ENCODE results near the gene RAB4B.
"Not testable (repeated sequence)": the region's sequence is repeated elsewhere in the genome, so short reads cannot be mapped to it uniquely, and the experiment has no call there.

The RAB4B gene

DNA sequence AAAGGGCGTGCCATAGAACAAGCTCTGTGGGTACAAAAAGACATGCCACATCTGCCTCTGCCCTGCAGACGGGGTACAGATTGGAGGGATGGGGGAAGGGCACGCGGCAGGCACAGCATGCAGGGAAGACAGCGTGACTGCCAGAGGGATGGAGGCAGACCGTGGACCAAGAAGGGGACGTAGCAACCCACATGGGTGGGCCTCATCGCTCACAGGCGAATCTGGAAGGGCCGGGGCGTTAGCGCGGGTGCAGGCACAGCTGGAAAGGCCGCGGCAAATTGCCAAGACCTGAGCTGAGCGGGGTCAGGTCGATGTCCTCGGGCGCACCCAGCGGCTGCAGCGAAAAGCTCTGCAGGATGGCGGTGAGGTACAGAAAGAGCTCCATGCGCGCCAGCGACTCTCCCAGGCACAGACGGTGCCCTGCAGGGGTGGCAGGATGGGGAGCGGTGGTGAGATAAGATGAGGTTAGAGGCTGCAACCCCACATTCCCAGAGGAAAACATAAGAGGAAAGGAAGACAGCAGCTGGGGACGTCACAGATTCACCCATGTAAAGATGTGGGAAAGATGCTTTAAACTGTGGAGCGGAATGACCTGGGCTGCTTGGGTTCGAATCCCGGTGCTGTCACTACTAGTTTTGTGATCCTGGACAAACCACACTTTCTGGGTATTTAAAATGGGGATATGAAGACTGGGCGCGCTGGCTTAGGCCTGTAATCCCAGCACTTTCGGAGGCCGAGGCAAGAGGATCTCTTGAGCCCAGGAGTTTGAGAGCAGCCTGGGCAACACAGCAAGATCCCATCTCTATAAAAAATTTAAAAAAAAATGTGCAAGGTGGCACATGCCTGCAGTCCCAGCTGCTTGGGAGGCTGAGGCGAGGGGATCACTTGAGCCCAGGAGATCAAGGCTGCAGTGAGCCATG is 40.7 kb downstream of the RAB4B start:
- in situ Hi-C loops (cut with MboI; ENCODE audit: low sequenced_read_pairs): not testable (repeated sequence)

DNA sequence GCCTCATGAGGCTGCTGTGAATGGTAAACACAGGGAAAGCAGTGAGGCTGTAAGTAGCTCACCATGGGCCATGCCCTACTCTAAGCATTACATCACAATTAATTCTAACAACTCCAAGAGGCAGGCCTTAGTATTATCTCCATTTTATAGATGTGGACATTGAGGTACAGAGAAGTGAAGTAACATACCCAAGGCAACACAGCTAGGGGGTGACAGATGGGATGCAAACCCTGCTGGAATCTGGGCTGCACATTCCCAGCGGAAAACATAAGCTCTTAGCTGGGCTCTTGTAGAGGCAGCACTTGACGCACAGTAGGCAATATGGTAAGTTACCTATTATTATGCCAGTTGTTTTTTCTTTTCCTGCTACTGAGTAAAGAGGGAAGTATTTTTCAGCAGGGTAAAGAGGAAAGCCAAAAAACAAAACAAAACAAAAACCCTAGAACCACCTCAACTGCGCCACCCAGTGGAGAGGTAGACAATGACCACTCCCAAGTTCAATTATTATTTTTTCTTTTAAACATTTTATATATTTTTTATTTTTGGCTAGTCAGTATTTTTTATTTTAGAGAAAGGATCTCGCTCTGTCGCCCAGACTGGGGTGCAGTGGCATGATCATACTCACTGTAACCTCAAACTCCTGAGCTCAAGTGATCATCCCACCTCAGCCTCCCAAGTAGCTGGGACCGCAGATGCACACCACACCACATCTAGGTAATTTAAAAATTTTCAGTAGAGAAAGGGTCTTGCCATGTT is 41.6 kb downstream of the RAB4B start:
- in situ Hi-C loops (cut with MboI; ENCODE audit: low sequenced_read_pairs): not testable (repeated sequence)

DNA sequence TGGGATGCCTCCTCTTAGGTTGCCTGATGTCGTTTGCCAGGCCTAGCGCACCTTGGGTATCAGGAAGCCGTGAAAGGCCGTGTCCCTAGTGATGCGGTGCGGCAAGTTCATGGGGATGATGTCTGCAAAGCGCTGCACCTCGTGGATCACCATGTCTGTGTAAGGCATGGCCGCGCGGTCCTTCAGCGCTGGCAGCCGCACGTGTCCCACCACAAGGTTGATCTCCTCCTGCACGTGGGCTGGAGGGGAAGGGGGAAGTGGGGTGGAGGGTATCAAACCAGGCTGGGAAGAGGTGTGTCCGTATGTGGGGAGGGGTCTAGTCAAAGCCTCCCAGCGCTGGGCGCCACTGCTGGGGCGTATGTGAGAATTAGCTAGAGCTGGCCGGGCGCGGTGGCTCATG is 44.1 kb downstream of the RAB4B start:
- in situ Hi-C loops (cut with MboI; ENCODE audit: low sequenced_read_pairs): no loop called here

DNA sequence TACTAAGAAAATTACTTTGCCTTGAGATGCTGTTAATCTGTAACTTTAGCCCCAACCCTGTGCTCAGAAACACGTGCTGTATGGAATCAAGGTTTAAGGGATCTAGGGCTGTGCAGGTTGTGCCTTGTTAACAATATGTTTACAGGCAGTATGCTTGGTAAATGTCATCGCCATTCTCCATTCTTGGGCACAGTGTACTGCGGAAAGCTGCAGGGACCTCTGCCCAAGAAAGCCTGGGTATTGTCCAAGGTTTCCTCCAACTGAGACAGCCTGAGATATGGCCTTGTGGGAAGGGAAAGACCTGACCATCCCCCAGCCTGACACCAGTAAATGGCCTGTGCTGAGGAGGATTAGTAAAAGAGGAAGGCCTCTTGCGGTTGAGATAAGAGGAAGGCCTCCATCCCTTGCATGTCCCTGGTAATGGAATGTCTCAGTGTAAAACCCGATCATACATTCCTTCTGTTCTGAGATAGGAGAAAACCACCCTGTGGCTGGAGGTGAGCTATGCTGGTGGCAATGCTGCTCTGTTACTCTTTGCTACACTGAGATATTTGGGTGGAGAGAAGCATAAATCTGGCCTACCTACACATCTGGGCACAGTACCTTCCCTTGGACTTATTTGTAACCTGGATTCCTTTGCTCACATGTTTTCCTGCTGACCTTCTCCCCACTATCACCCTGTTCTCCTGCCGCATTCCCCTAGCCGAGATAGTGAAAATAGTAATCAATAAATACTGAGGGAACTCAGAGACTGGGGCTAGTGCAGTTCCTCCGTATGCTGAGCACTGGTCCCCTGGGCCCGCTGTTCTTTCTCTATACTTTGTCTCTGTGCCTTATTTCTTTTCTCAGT is 44.9 kb downstream of the RAB4B start:
- in situ Hi-C loops (cut with MboI; ENCODE audit: low sequenced_read_pairs): not testable (repeated sequence)

DNA sequence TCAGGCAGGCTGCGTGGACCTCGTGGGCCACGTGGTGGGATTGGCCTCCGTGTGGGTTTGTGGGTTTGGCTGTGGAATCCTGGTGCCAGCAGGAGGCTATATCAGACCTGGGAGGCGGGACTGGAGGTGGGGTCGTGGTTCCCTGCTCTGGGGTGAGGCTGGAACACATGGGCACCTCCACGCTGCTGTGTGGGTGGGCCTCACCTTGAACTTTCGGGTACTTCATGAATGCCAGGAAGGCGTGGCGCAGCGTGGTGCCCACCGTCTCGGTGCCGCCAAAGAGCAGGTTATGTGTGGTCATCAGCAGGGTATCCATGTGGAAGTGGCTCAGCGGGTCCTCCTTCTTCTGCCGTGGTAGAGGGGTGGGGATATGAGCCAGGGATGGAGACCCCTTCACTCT is 46.9 kb downstream of the RAB4B start:
- in situ Hi-C loops (cut with MboI; ENCODE audit: low sequenced_read_pairs): not testable (repeated sequence)

DNA sequence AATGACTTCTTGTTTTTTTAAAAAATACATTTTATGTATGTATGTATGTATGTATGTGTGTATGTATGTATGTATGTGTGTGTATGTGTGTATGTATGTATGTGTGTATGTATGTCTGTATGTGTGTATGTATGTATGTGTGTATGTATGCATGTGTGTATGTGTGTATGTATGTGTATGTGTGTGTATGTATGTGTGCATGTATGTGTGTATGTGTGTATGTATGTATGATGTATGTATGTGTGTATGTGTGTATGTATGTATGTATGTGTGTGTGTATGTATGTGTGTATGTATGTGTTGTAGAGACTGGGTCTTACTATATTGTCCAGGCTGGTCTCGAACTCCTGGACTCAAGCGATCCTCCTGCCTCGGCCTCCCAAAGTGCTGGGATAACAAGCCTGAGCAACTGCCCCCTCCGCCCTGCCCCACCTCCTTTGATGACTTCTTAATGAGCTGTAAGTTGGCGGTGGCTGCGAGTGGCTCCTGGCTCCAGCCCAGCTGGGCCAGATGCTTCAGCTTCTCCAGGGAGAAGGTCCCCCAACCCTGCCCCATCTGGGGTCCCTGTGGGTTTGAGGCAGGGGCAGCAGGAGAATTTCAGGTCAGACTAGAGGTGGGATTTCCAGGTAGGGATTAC is 47.5 kb downstream of the RAB4B start:
- in situ Hi-C loops (cut with MboI; ENCODE audit: low sequenced_read_pairs): not testable (repeated sequence)

DNA sequence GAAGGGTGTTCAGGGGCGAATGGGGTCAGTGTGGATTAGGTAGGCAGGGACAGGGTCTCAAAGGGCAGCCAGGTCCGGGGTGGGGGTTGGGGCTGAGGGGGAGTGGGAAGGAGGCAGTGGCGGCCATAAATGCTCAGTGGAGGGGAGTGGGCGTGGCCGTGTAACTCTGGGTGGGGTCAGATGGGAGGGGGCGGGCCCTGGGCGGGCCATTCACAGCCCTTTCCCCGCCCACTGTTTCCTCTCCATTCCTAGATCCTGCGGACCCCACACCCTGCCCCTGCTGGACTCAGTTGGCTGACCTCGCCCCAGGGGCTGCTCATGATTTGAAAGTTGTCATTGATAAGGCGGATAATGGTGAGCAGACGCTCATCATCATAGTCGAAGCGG is 48.3 kb downstream of the RAB4B start:
- in situ Hi-C loops (cut with MboI; ENCODE audit: low sequenced_read_pairs): not testable (repeated sequence)

DNA sequence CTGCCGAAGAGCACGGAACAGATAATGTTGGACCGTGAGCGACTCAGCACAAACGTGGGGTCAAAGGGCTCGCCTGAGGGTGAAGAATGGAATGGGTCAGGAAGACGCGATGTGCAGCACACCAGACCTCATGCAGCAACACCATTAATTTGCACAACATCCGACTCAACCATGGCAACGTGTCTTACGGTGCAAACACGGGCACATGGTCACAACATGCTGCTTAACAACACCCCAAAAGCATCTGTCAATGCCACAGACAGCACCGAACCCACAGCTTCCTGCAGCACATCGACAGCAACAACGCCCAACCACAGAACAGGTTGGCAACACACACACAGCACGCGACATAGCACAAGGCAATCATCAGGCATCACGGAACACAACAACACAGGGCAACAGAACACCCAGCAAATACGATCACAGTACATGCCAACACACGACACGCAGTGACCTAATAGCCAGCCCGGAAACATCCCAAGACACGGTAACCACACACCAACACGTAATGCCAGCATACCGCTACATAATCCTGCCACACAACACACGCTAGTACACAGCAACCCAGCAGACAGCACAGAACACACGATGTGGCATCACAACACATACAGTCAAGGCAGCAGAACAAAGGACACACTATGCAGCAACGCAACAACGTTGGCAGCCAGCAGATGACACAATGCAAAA is 48.8 kb downstream of the RAB4B start:
- in situ Hi-C loops (cut with MboI; ENCODE audit: low sequenced_read_pairs): not testable (repeated sequence)

DNA sequence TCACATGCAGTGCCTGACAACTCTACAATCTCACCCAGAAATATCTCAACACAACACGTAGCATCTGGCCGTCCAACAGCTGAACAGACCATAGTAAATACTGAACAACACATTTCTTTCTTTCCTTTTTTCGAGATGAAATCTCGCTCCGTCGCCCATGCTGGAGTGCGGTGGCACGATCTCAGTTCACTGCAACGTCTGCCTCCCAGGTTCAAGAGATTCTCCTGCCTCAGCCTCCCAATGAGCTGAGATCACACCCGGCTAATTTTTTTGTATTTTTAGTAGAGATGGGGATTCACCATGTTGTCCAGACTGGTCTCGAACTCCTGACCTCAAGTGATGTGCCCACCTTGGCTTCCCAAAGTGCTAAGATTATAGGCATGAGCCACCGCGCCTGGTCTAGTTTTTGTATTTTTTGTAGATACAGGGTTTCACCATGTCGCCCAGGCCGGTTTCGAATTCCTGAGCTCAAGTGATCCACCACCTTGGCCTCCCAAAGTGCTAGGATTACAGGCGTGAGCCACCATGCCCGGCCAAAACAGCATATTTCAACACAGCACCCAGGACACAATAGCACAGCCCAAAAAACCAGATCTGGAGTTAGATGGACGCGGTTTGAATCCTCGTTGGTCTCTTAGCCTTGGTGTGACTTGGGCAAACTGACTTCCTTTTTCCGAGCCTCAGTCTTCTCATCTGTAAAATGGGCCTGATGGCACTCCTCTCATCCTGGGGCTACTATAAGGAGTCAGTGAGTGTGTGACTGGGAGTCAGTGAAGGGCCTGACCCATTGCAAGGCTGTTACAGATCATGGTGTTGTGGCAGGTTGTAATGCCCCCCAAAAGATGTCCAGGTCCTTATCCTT is 49.6 kb downstream of the RAB4B start:
- in situ Hi-C loops (cut with MboI; ENCODE audit: low sequenced_read_pairs): no loop called here

DNA sequence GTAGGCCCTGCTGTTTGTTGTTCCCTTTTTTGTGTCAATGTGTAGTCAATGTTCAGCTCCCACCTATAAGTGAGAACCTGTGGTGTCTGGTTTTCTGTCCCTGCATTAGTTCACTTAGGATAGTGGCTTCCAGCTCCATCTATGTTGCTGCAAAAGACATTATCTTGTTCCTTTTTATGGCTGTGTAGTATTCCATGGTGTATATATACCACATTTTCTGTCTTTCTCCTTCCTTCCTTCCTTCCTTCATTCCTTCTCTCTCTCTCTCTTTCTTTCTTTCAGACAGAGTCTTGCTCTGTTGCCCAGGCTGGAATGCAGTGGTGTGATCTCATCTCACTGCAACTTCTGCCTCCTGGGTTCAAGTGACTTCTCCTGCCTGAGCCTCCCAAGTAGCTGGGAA is 51.2 kb downstream of the RAB4B start:
- in situ Hi-C loops (cut with MboI; ENCODE audit: low sequenced_read_pairs): no loop called here

DNA sequence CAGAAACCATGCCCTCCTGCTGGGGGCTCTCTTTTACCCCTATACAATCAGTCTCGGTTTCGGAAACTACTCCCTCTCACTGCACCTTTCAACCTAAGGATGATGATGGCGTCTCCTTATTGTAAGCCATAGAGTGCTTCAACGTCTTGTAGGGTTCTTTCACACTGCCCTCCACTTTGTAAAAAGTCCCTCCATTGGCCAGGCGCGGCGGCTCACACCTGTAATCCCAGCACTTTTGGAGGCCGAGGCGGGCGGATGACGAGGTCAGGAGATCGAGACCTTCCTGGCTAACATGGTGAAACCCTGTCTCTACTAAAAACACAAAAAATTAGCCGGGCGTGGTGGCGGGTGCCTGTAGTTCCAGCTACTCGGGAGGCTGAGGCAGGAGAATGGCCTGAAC is 52.7 kb downstream of the RAB4B start:
- in situ Hi-C loops (cut with MboI; ENCODE audit: low sequenced_read_pairs): not testable (repeated sequence)

DNA sequence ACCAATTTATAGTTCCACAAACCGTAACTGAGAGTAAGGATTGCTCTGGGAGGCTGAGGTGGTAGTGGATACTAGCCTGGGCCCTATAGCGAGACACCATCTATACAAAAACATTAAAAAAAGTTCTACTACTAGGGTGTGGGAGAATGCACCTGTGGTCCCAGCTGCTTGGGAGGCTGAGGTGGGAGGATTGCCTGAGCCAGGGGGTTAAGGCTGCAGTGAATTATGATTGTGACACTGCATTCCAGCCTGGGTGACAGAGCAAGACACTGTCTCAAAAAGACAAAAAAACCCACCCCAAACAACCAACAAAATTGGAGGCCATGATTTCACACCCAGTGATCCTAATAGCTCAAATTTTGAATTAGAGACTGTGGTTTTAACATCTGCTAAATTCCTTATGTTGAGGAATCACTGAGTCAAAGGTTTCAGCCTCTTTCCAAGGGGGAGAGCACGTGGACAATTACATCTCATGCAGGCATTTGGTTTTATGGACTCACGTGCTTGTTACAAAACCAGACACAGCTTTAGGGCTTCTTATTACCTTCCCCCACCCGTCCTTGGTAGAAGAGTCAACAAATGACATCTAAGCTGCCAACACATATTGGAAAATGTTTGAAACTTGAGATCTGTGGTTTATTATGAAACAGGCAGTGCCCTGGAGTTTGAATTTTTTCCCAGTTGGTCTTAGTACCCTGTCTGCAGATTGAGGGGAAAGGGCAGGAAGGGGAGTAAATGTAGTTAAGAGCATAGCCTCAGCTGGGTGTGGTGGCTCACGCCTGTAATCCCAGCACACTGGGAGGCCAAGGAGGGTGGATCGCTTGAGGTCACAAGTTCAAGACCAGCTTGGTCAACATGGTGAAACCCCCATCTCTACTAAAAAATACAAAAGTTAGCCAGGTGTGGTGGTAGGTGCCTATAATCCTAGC is 53.7 kb downstream of the RAB4B start:
- in situ Hi-C loops (cut with MboI; ENCODE audit: low sequenced_read_pairs): no loop called here

DNA sequence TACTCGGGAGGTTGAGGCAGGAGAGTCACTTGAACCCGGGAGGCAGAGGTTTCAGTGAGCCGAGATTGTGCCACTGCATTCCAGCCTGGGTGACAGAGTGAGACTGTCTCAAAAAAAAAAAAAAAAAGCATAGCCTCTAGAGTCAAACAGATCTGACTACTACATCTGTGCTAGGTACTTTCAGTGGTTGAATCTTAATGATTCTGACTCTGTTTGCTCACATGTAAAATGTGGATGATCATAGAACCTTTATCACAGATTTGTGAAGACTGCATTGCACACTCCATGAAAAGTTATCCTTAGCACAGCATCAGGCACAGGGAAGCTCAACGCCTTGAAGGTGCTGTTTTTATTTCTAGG is 54.4 kb downstream of the RAB4B start:
- in situ Hi-C loops (cut with MboI; ENCODE audit: low sequenced_read_pairs): not testable (repeated sequence)

DNA sequence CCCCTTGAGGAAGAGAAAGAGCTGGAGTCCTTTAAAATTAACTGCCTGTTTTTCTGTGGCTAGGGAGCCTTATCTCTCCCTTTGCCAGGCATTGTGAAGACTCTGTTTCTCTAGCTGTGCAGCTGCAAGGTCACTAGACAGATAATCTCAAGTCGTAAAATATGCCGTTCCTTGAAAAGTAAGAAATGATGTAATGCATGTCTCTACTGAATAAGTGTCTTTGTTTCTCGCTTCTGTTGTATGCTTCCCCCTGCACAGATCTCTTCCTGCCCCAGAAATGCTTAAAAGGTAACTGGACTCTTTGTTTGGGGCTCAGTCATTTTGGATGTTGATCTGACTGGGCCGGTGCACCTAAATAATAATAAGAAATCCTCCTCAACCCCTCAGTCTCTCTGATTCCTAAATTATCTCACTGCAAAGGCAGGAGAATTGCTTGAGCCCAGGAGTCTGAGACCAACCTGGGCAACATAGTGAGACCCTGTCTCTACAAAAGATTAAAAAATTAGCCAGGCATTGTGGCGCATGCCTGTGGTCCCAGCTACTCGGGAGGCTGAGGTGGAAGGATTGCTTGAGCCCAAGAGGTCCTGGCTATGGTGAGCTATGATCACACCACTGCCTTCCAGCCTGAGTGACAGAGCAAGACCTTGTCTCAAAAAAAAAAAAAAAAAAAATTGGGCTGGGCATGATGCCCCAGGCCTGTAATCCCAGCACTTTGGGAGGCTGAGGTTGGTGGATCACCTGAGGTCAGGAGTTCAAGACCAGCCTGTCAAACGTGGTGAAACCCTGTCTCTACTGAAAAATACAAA is 55.9 kb downstream of the RAB4B start:
- in situ Hi-C loops (cut with MboI; ENCODE audit: low sequenced_read_pairs): not testable (repeated sequence)

DNA sequence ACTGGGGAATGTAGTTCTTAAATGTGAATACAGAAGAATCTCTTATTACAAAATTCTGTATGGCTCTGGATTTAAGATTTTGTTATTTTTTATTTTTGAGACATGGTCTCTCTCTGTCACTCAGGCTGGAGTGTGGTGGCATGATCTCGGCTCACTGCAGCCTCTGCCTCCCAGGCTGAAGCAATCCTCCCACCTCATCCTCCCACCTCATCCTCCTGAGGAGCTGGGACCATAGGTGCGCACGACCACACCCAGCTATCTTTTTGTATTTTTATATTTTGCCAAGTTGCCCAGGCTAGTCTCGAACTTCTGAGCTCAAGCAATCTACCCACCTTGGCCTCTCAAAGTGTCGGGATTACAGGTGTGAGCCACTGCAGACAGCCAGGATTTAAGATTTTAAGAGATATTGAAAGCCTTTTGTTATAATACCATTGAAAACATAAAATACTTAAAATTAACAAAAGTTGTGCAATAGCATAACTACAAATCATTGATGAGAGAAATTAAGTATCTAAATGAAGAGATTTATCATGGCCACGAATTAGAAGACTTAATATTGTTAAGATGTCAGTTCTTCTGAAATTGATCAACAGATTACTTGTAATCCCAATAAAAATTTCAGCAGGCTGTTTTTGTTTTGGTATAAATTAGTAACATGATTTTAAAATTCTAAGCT is 58.8 kb downstream of the RAB4B start:
- in situ Hi-C loops (cut with MboI; ENCODE audit: low sequenced_read_pairs): no loop called here

DNA sequence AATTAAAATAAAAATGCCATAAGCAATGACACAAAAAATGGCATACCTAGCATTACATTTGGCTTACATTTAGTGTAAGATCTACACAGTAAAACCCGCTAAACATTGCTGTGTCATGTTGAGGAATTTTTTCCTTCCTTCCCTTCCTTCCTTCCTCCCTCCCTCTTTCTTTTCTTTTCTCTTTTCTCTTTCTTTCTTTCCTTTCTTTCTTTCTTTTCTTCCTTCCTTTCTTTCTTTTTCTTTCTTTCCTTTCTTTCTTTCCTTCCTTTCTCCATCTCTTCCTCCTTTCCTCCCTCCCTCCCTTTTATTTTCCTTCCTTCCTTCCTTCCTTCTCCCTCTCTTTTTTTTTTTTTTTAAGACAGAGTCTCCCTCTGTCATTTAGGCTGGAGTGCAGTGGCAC is 60.4 kb downstream of the RAB4B start:
- in situ Hi-C loops (cut with MboI; ENCODE audit: low sequenced_read_pairs): not testable (repeated sequence)

DNA sequence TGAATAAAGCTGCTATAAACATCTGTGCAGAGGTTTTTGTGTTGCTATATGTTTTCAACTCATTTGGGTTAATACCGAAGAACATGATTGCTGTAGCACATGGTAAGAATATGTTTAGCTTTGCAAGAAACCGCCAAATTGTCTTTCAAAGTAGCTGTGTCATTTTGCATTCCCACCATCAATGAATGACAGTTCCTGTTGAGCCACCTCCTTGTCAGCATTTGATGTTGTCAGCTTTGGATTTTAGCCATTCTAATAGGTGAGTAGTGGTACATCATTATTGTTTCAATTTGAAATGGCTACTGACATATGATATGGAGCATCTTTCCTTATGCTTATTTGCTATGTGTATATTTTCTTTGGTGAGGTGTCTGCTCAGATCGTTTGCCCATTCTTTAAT is 64.0 kb downstream of the RAB4B start:
- in situ Hi-C loops (cut with MboI; ENCODE audit: low sequenced_read_pairs): not testable (repeated sequence)

Data from HL-60/S4 treated with retinoic acid at 250 ng/mL for 4 days and 3 days (cell line).